Stomach (tissue), 4 donors: ENCODE data around the gene ZBTB39.

Experiments used
- POLR2A ChIP-seq, 4 donors: fragments of 450-650 bp; IDR thresholded peaks; one replicate each; pipeline ENCODE4 v1.6.1; 2016; ENCODE audit warnings: antibody characterized with exemption in 4 of 4, control low read depth in 2 of 4, mild to moderate bottlenecking in 1 of 4, moderate library complexity in 1 of 4
- POLR2AphosphoS5 ChIP-seq, 3 donors: sonication (generic); formaldehyde crosslinking; IDR thresholded peaks; one replicate each; pipeline ENCODE4 v1.6.1; 2016; ENCODE audit warnings: antibody characterized with exemption in 3 of 3
- TF ChIP-seq, protein P1 (sequence below), 7 experiments: fragments of 450-650 bp in 4 of 7; fragments of 200-600 bp in 3 of 7; sonication (generic) in 3 of 7; IDR thresholded peaks; one replicate each; pipeline ENCODE4 v1.5.1; 2016 to 2019; ENCODE audit warnings: antibody characterized with exemption in 7 of 7, control low read depth in 2 of 7, mild to moderate bottlenecking in 1 of 7

DNA sequence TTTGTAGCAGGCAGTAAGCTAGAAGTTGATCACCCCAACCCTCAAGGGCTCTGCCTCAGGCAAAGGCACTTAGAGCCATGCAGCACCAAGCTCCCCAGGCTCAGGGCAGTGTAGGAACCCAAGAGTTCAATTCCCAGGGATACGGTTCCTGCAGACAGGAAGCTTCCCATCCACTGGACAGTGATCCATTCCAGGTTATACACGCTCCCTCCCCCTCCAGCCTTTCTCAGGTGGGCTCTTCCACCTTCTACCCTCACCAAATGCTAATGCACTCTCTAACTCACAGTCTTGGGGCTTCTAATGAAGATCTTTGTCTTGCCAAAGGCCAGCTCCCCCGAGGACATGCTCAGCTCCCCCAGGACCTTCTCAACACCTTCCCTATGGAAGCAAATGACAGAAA is 30.9 kb upstream of the ZBTB39 start:
- TF ChIP-seq, protein P1, sequence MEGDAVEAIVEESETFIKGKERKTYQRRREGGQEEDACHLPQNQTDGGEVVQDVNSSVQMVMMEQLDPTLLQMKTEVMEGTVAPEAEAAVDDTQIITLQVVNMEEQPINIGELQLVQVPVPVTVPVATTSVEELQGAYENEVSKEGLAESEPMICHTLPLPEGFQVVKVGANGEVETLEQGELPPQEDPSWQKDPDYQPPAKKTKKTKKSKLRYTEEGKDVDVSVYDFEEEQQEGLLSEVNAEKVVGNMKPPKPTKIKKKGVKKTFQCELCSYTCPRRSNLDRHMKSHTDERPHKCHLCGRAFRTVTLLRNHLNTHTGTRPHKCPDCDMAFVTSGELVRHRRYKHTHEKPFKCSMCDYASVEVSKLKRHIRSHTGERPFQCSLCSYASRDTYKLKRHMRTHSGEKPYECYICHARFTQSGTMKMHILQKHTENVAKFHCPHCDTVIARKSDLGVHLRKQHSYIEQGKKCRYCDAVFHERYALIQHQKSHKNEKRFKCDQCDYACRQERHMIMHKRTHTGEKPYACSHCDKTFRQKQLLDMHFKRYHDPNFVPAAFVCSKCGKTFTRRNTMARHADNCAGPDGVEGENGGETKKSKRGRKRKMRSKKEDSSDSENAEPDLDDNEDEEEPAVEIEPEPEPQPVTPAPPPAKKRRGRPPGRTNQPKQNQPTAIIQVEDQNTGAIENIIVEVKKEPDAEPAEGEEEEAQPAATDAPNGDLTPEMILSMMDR (IDR thresholded peaks at IDR 0.05): no peak
- TF ChIP-seq POLR2A (IDR thresholded peaks at IDR 0.05): no peak
- no peak for TF ChIP-seq POLR2AphosphoS5 (IDR thresholded peaks at IDR 0.05)
